CD14-positive monocyte (primary cell): Measurements from ENCODE around the gene RASSF4. TPM values are rescaled to one million over a fixed set of nuclear protein-coding genes. Genes with fewer than 3 reads are reported as not detected.

Experiments used
- DNase-seq, 3 donors: peaks; one replicate each; pipeline ENCODE4 v3.0.0-alpha.2; 2011 to 2022
- H2AFZ ChIP-seq: 2 replicates; pipeline ENCODE4 v1.6.0; 2012; ENCODE audit warnings: mild to moderate bottlenecking, low read depth, low read length, inconsistent platforms; ENCODE audit not compliant: insufficient read depth, poor library complexity, severe bottlenecking
- H3K27ac ChIP-seq, 2 donors: 1 replicate in 1 of 2; 2 replicates in 1 of 2; pipeline ENCODE4 v1.5.1; 2012 to 2013; ENCODE audit warnings: low read length in 2 of 2, control low read depth in 1 of 2, inconsistent platforms in 1 of 2, low read depth in 1 of 2, mild to moderate bottlenecking in 1 of 2
- H3K27me3 ChIP-seq, 2 donors: one replicate each; pipeline versions ENCODE4 v1.6.0 to v1.6.1; 2011 to 2013; ENCODE audit warnings: low read length in 2 of 2; ENCODE audit not compliant: control insufficient read depth in 2 of 2, insufficient read depth in 2 of 2
- H3K36me3 ChIP-seq, 2 donors: replicated peaks in 1 of 2; 1 replicate in 1 of 2; 2 replicates in 1 of 2; pipeline versions ENCODE4 v1.5.1 to v1.6.1; 2012 to 2013; ENCODE audit warnings: low read length in 2 of 2, control low read depth in 1 of 2, inconsistent platforms in 1 of 2, mild to moderate bottlenecking in 1 of 2; ENCODE audit not compliant: insufficient read depth in 2 of 2, control insufficient read depth in 1 of 2
- H3K4me1 ChIP-seq, 2 donors: 1 replicate in 1 of 2; 2 replicates in 1 of 2; pipeline versions ENCODE4 v1.5.1 to v1.6.1; 2012 to 2013; ENCODE audit warnings: low read length in 2 of 2, control low read depth in 1 of 2, inconsistent platforms in 1 of 2, mild to moderate bottlenecking in 1 of 2, moderate library complexity in 1 of 2; ENCODE audit not compliant: insufficient read depth in 2 of 2, control insufficient read depth in 1 of 2
- H3K4me2 ChIP-seq: replicated peaks from 2 replicates; pipeline ENCODE3; 2012; ENCODE audit warnings: low read length, moderate library complexity, mild to moderate bottlenecking; ENCODE audit not compliant: poor library complexity, severe bottlenecking; ENCODE audit errors: extremely low read depth
- H3K4me3 ChIP-seq, 3 experiments: fragments of 200-600 bp in 1 of 3; sonication (generic) in 1 of 3; replicated peaks in 1 of 3; 1 replicate in 2 of 3; 2 replicates in 1 of 3; pipeline ENCODE4 v1.5.1; 2011 to 2013; ENCODE audit warnings: low read length in 3 of 3, mild to moderate bottlenecking in 3 of 3, control low read depth in 2 of 3, low read depth in 2 of 3, inconsistent platforms in 1 of 3, moderate library complexity in 1 of 3
- H3K79me2 ChIP-seq: 2 replicates; pipeline ENCODE4 v1.6.0; 2012; ENCODE audit warnings: mild to moderate bottlenecking, control low read depth, inconsistent platforms, low read length, moderate library complexity; ENCODE audit not compliant: insufficient read depth
- H3K9ac ChIP-seq: 2 replicates; pipeline ENCODE4 v1.6.0; 2017; ENCODE audit warnings: low read length, mild to moderate bottlenecking; ENCODE audit not compliant: insufficient read depth, poor library complexity, severe bottlenecking
- H3K9me3 ChIP-seq, 2 donors: replicated peaks in 1 of 2; 1 replicate in 1 of 2; 2 replicates in 1 of 2; pipeline versions ENCODE4 v1.5.1 to v1.6.1; 2012 to 2013; ENCODE audit warnings: low read length in 2 of 2, control low read depth in 1 of 2; ENCODE audit not compliant: control insufficient read depth in 1 of 2, insufficient read depth in 1 of 2
- H4K20me1 ChIP-seq: 2 replicates; pipeline ENCODE4 v1.6.0; 2012; ENCODE audit warnings: mild to moderate bottlenecking, low read length, control low read depth, moderate library complexity; ENCODE audit not compliant: insufficient read depth
- H3K27ac Mint-ChIP-seq, 7 donors: one replicate each; pipeline ENCODE4 v1.8.0; 2020; ENCODE audit warnings: mild to moderate bottlenecking in 7 of 7, mixed read lengths in 7 of 7, moderate library complexity in 6 of 7, inconsistent platforms in 2 of 7
- H3K27me3 Mint-ChIP-seq, 3 donors: one replicate each; pipeline ENCODE4 v1.8.0; 2021 to 2022; ENCODE audit warnings: low read depth in 3 of 3, mild to moderate bottlenecking in 3 of 3, mixed read lengths in 3 of 3, moderate library complexity in 3 of 3, inconsistent platforms in 1 of 3
- H3K36me3 Mint-ChIP-seq, 2 donors: one replicate each; pipeline ENCODE4 v1.8.0; 2020; ENCODE audit warnings: mixed read lengths in 2 of 2, inconsistent platforms in 1 of 2, mild to moderate bottlenecking in 1 of 2
- H3K4me1 Mint-ChIP-seq: one replicate; pipeline ENCODE4 v1.8.0; 2020; ENCODE audit warnings: mild to moderate bottlenecking, mixed read lengths
- H3K4me3 Mint-ChIP-seq, 2 donors: one replicate each; pipeline ENCODE4 v1.8.0; 2020; ENCODE audit warnings: mild to moderate bottlenecking in 2 of 2, mixed read lengths in 2 of 2, moderate library complexity in 1 of 2
- H3K9me3 Mint-ChIP-seq, 7 donors: one replicate each; pipeline ENCODE4 v1.8.0; 2020 to 2022; ENCODE audit warnings: mixed read lengths in 7 of 7, mild to moderate bottlenecking in 6 of 7, moderate library complexity in 6 of 7, inconsistent platforms in 2 of 7
- CTCF ChIP-seq: fragments of 200-600 bp; IDR thresholded peaks from one replicate; pipeline ENCODE4 v1.8.0; 2022; ENCODE audit warnings: antibody characterized with exemption, mild to moderate bottlenecking
- WGBS: methylation state at CpG from one replicate; pipeline ENCODE4 v1.1.5; 2013; ENCODE audit warnings: missing lambda C conversion rate; ENCODE audit not compliant: insufficient coverage; 5-methylcytosine and 5-hydroxymethylcytosine counted together
- intact Hi-C, 2 donors: fragments of 100-400 bp; cut with micrococcal nuclease; formaldehyde crosslinking; loops; one replicate each; pipeline versions ENCODE4 v1.15.0 to v1.15.1; 2023
- polyA plus RNA-seq, 3 donors: library from polyadenylated mRNA; depleted of rRNA in 1 of 3; unstranded in 2 of 3; stranded (reverse) in 1 of 3; fragments of 300-500 nt in 2 of 3; fragments of >200 nt in 1 of 3; fragmentation: Illumina TruSeq in 2 of 3; gene quantifications; 1 replicate in 2 of 3; 2 replicates in 1 of 3; pipeline ENCODE4 v1.2.3, GENCODE V29; 2012 to 2021

Gene RASSF4
- polyA plus RNA-seq, 3 donors = 117 to 290 (median 120) TPM

- no peaks in the 10 kb centered on the region for H3K9me3 ChIP-seq
- no peak overlapping the region for H2AFZ ChIP-seq
- no peaks in the 10 kb centered on the region for H3K79me2 ChIP-seq
- no peak overlapping the region for H3K4me3 Mint-ChIP-seq
- TF ChIP-seq CTCF = no peak
- no peak overlapping the region for H3K4me2 ChIP-seq
- peaks cover 9% of the 10 kb centered on the region for H3K4me1 Mint-ChIP-seq
- H3K9me3 Mint-ChIP-seq = peaks cover 0 to 1% (median 0%) of the 10 kb centered on the region in 7 donors
- H3K27me3 Mint-ChIP-seq = peaks cover 0 to 3% (median 0%) of the 10 kb centered on the region in 3 donors
- H3K4me3 ChIP-seq = no peak overlapping the region
- intact Hi-C loops = no loop called here
- no peaks in the 10 kb centered on the region for H3K36me3 ChIP-seq
- H3K27ac Mint-ChIP-seq = no peak overlapping the region
- no peaks in the 10 kb centered on the region for H3K27me3 ChIP-seq
- DNase-seq = no peak
- H4K20me1 ChIP-seq = no peaks in the 10 kb centered on the region
- no peaks in the 10 kb centered on the region for H3K36me3 Mint-ChIP-seq
- no peak overlapping the region for H3K9ac ChIP-seq
- H3K27ac ChIP-seq = no peak overlapping the region
- H3K4me1 ChIP-seq = peaks cover 20 to 27% of the 10 kb centered on the region in 2 donors
These were observed 31.1 kb upstream of the RASSF4 start for GRCh38 chr10:44928462-44928861.

- WGBS = 98% methylated on average over 7 of the region's 8 CpGs
- no peaks in the 10 kb centered on the region for H3K36me3 Mint-ChIP-seq
- Histone ChIP-seq H3K27me3 (no peaks in the 10 kb centered on the region), H3K4me2 (no peak overlapping the region), H3K9ac (no peak overlapping the region), H3K27ac (no peak overlapping the region), H3K36me3 (no peaks in the 10 kb centered on the region), H3K9me3 (no peaks in the 10 kb centered on the region), H3K79me2 (no peaks in the 10 kb centered on the region), H3K4me1 (peaks cover 32 to 39% of the 10 kb centered on the region in 2 donors), H3K4me3 (no peak overlapping the region), H4K20me1 (no peaks in the 10 kb centered on the region), H2AFZ (no peak overlapping the region)
- TF ChIP-seq CTCF = no peak
- intact Hi-C loops = no loop called here
- H3K27me3 Mint-ChIP-seq = peaks cover 0 to 5% (median 0%) of the 10 kb centered on the region in 3 donors
- H3K9me3 Mint-ChIP-seq = peaks cover 0 to 2% (median 0%) of the 10 kb centered on the region in 7 donors
- H3K27ac Mint-ChIP-seq = peak overlapping the region in 1 of 7 donors; percentile 19
- no peak for DNase-seq
- H3K4me3 Mint-ChIP-seq = no peak overlapping the region
- H3K4me1 Mint-ChIP-seq = peaks cover 19% of the 10 kb centered on the region
These were observed 30.0 kb upstream of the RASSF4 start for GRCh38 chr10:44929356-44930255.
